ENCODE data around the gene TCERG1.

Gene TCERG1

DNA sequence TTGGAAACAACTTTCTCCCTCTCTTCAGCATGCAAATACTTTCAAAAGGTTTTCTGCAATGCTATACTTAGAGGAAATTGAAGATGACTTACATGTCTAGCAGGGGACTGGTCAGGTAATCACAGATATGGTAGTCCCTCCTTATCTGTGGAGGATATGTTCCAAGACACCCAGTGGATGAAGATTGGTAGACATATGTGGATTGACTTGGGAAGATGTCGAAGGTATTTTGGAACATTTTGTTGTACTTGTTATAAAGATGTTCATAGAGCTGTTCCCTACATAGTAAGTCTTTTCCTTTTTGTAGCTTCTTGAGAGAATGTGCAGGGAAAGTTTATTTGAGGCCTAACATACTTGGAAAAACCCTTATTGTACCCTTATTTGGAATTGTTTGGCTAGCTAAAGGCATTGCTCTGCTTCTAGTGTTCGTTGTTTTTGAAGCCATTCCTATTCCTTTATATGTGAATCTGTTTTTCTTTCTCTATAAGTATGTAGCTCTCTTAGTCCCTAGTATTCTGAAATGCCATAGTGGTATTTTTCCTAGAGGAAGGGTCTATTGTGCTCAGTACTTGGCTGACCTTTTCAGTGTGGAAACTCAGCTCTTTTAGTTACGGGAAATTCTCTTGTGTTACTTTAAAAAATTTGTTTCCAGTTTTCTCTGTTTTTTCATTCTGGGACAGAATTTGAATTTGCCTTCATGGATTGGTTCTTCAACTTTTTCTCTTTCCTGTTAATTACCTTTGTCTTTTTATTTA lies 43.1 kb downstream of the TCERG1 start:
- TF ChIP-seq, protein P1, sequence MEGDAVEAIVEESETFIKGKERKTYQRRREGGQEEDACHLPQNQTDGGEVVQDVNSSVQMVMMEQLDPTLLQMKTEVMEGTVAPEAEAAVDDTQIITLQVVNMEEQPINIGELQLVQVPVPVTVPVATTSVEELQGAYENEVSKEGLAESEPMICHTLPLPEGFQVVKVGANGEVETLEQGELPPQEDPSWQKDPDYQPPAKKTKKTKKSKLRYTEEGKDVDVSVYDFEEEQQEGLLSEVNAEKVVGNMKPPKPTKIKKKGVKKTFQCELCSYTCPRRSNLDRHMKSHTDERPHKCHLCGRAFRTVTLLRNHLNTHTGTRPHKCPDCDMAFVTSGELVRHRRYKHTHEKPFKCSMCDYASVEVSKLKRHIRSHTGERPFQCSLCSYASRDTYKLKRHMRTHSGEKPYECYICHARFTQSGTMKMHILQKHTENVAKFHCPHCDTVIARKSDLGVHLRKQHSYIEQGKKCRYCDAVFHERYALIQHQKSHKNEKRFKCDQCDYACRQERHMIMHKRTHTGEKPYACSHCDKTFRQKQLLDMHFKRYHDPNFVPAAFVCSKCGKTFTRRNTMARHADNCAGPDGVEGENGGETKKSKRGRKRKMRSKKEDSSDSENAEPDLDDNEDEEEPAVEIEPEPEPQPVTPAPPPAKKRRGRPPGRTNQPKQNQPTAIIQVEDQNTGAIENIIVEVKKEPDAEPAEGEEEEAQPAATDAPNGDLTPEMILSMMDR (conservative IDR thresholded peaks at IDR 0.05; ENCODE audit: low read depth, low read length), result no peak
- 0 out of 2 replicates have a peak, but pooled peaks cover 2% of the 10 kb centered on the region for H3K36me3 ChIP-seq (ENCODE audit: insufficient read depth)

DNA sequence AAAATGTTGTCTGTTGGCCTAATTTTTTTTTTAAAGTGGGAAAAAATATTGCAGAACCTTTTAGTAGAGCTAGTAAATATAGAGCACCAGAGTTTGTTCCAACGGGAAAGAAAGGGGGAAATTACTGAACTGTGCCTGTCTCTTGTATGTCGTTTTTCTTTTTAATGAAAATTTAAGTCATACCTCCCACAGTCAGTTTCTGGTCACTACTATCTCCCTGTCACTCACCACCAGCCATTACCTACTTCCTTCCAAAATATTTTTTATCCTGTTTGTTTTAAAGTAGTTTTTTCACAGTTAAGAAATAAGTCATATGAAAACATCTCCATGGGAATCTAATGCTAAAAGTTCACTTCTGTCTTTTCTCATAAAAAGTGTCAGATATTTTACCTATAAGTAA lies 47.5 kb downstream of the TCERG1 start:
- H3K79me2 ChIP-seq (ENCODE audit: insufficient read depth, low read depth), result no peaks in the 10 kb centered on the region
- no peak overlapping the region for H2AFZ ChIP-seq (ENCODE audit: low read depth)
- H3K9ac ChIP-seq, result no peak overlapping the region
- H3K27me3 ChIP-seq (ENCODE audit: insufficient read depth, low read depth), result no peaks in the 10 kb centered on the region
- no peak overlapping the region for H3K4me3 ChIP-seq (IDR thresholded peaks at IDR 0.05; ENCODE audit: insufficient read depth, low read depth, low read length)
- H3K27ac ChIP-seq, result no peak overlapping the region
- TF ChIP-seq, protein P1 (conservative IDR thresholded peaks at IDR 0.05; ENCODE audit: low read depth, low read length), result no peak
- no peaks in the 10 kb centered on the region for H4K20me1 ChIP-seq (ENCODE audit: insufficient read depth)
- H3K36me3 ChIP-seq (ENCODE audit: insufficient read depth), result no peaks in the 10 kb centered on the region
- no peak overlapping the region for H3K4me2 ChIP-seq
- peaks cover 3% of the 10 kb centered on the region for H3K4me1 ChIP-seq (ENCODE audit: low read depth, poor library complexity, severe bottlenecking)

More for the DNA sequence above, 43.1 kb downstream of the TCERG1 start:
- Histone ChIP-seq H3K27me3 (ENCODE audit: insufficient read depth, low read depth) (no peaks in the 10 kb centered on the region), H3K79me2 (ENCODE audit: insufficient read depth, low read depth) (no peaks in the 10 kb centered on the region), H3K4me1 (ENCODE audit: low read depth, poor library complexity, severe bottlenecking) (peaks cover 2% of the 10 kb centered on the region), H4K20me1 (ENCODE audit: insufficient read depth) (no peaks in the 10 kb centered on the region), H3K27ac (no peak overlapping the region), H3K4me3 (IDR thresholded peaks at IDR 0.05; ENCODE audit: insufficient read depth, low read depth, low read length) (no peak overlapping the region), H3K4me2 (no peak overlapping the region), H3K9ac (no peak overlapping the region), H2AFZ (ENCODE audit: low read depth) (no peak overlapping the region)

DNA sequence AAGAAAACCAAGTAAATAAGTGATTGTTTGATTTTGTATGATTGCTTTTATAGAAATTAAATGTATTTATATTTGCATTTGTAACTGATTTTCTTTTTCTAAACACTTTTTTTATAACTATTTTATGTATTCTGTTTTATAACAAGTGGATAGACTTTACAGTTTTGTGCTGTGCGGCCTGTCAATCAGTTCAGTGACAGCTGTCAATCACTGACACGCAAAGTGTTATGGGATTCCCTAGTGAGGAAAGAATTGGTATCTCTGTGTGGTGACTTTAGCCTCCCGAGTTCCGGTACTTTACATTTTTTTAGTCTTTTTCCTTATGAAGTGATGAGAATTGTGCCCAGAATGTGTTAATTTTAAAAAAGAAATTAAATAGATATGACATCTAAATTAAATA lies 52.5 kb downstream of the TCERG1 start:
- TF ChIP-seq, protein P1 (conservative IDR thresholded peaks at IDR 0.05; ENCODE audit: low read depth, low read length), result no peak
- H3K4me2 ChIP-seq, result no peak overlapping the region
- no peaks in the 10 kb centered on the region for H3K27me3 ChIP-seq (ENCODE audit: insufficient read depth, low read depth)
- H3K36me3 ChIP-seq (ENCODE audit: insufficient read depth), result peaks cover 4% of the 10 kb centered on the region; the same call in 1 of the 2 replicates
- no peaks in the 10 kb centered on the region for H3K79me2 ChIP-seq (ENCODE audit: insufficient read depth, low read depth)
- no peak overlapping the region for H2AFZ ChIP-seq (ENCODE audit: low read depth)
- no peak overlapping the region for H3K27ac ChIP-seq
- no peak overlapping the region for H3K9ac ChIP-seq
- no peak overlapping the region for H3K4me3 ChIP-seq (IDR thresholded peaks at IDR 0.05; ENCODE audit: insufficient read depth, low read depth, low read length)
- no peaks in the 10 kb centered on the region for H4K20me1 ChIP-seq (ENCODE audit: insufficient read depth)
- peaks cover 3% of the 10 kb centered on the region for H3K4me1 ChIP-seq (ENCODE audit: low read depth, poor library complexity, severe bottlenecking)

DNA sequence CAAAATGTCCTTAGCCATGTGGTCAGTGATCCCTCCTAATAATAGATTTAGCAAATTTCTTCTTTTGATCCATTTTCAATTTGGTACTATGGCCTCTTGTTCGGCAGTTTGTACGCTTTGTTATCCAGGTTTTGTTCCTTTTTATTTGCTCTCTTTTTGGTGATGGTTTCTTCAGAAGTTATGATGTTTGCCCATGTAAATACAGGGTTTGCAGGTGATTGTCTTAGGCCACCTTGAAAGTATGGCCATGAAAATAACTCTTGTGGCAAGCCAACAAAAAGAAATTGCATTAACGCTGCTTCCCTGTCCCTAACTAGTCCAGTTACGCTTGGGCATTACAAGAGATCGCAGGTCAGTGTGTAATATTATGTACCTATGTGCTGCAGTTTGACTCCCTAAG lies 60.3 kb downstream of the TCERG1 start:
- Histone ChIP-seq H4K20me1 (ENCODE audit: insufficient read depth) (no peaks in the 10 kb centered on the region), H3K79me2 (ENCODE audit: insufficient read depth, low read depth) (no peaks in the 10 kb centered on the region), H3K27me3 (ENCODE audit: insufficient read depth, low read depth) (no peaks in the 10 kb centered on the region), H3K27ac (no peak overlapping the region), H3K36me3 (ENCODE audit: insufficient read depth) (peaks cover 9% of the 10 kb centered on the region; the same call in 1 of the 2 replicates), H3K4me2 (no peak overlapping the region), H3K9ac (no peak overlapping the region), H3K4me3 (IDR thresholded peaks at IDR 0.05; ENCODE audit: insufficient read depth, low read depth, low read length) (no peak overlapping the region), H3K4me1 (ENCODE audit: low read depth, poor library complexity, severe bottlenecking) (no peaks in the 10 kb centered on the region), H2AFZ (ENCODE audit: low read depth) (no peak overlapping the region)
- TF ChIP-seq, protein P1 (conservative IDR thresholded peaks at IDR 0.05; ENCODE audit: low read depth, low read length), result no peak
